HepG2 (cell line): ENCODE results near the gene KCNF1. TPM values are rescaled to one million over a fixed set of nuclear protein-coding genes. Genes with fewer than 3 reads are reported as not detected.

ENCODE experiments used
- CHD4 ChIP-seq: fragments of 200-600 bp; sonication (generic); IDR thresholded peaks from 2 replicates; pipeline ENCODE4 v1.7.0; 2017; ENCODE audit warnings: mild to moderate bottlenecking, low read length, borderline replicate concordance
- GATAD1 ChIP-seq: IDR thresholded peaks from 2 replicates; pipeline ENCODE4 v1.6.1; 2016; ENCODE audit warnings: missing genetic modification reagents, missing compliant biosample characterization
- HNF4A ChIP-seq: sonication (generic); formaldehyde crosslinking; IDR thresholded peaks from 2 replicates; pipeline ENCODE4 v1.4.0; 2020; ENCODE audit warnings: missing genetic modification reagents
- HNF4G ChIP-seq, 2 experiments: sonication (generic) in 1 of 2; formaldehyde crosslinking in 1 of 2; IDR thresholded peaks; 2 replicates each; pipeline versions ENCODE4 v1.4.0 to v1.6.1; 2011 to 2020; ENCODE audit warnings: borderline replicate concordance in 2 of 2, low read depth in 2 of 2, mild to moderate bottlenecking in 2 of 2, low read length in 1 of 2, missing genetic modification reagents in 1 of 2, moderate library complexity in 1 of 2
- HOXA9 ChIP-seq: sonication (generic); formaldehyde crosslinking; IDR thresholded peaks from 2 replicates; pipeline ENCODE4 v1.8.1; 2022; ENCODE audit warnings: missing genetic modification reagents, mild to moderate bottlenecking, moderate library complexity, borderline replicate concordance
- IKZF4 ChIP-seq: sonication (generic); formaldehyde crosslinking; IDR thresholded peaks from 2 replicates; pipeline ENCODE4 v1.5.1; 2020; ENCODE audit warnings: borderline replicate concordance, mild to moderate bottlenecking, low read depth, missing genetic modification reagents; ENCODE audit errors: not compliant biosample characterization
- KDM2A ChIP-seq: sonication (generic); formaldehyde crosslinking; IDR thresholded peaks from 2 replicates; pipeline ENCODE4 v1.4.0; 2020; ENCODE audit warnings: low read depth, missing genetic modification reagents, borderline replicate concordance
- KDM3A ChIP-seq: IDR thresholded peaks from 2 replicates; pipeline ENCODE4 v1.6.1; 2018; ENCODE audit warnings: low read depth, missing compliant biosample characterization
- MXI1 ChIP-seq: IDR thresholded peaks from 3 replicates; pipeline ENCODE4 v1.6.1; 2012; ENCODE audit warnings: low read depth, low read length, inconsistent platforms, borderline replicate concordance
- NAIF1 ChIP-seq: sonication (generic); formaldehyde crosslinking; IDR thresholded peaks from 2 replicates; pipeline ENCODE4 v1.5.0; 2020; ENCODE audit warnings: mild to moderate bottlenecking, missing genetic modification reagents, borderline replicate concordance
- NFE2L2 ChIP-seq: fragments of 150-350 bp; IDR thresholded peaks from 2 replicates; pipeline ENCODE4 v1.6.1; 2014; ENCODE audit warnings: low read length
- NR3C1 ChIP-seq: sonication (generic); formaldehyde crosslinking; IDR thresholded peaks from 2 replicates; pipeline ENCODE4 v1.4.0; 2020; ENCODE audit warnings: missing genetic modification reagents
- ONECUT2 ChIP-seq: sonication (generic); formaldehyde crosslinking; IDR thresholded peaks from 2 replicates; pipeline ENCODE4 v1.4.0; 2020; ENCODE audit warnings: missing genetic modification reagents
- PHF5A ChIP-seq: IDR thresholded peaks from one replicate; pipeline ENCODE4 v1.6.1; 2018; ENCODE audit warnings: low read depth, missing genetic modification reagents; ENCODE audit not compliant: unreplicated experiment
- SOX5 ChIP-seq: IDR thresholded peaks from 2 replicates; pipeline ENCODE4 v1.6.1; 2016; ENCODE audit warnings: borderline replicate concordance
- SRF ChIP-seq: IDR thresholded peaks from 2 replicates; pipeline ENCODE4 v1.6.1; 2011; ENCODE audit warnings: mild to moderate bottlenecking, low read depth, low read length, moderate library complexity
- TRIM24 ChIP-seq: sonication (generic); formaldehyde crosslinking; IDR thresholded peaks from 2 replicates; pipeline ENCODE4 v1.8.0; 2022; ENCODE audit warnings: mild to moderate bottlenecking, missing genetic modification reagents
- ZNF296 ChIP-seq: sonication (generic); formaldehyde crosslinking; conservative IDR thresholded peaks from 2 replicates; pipeline ENCODE4 v1.5.0; 2020; ENCODE audit warnings: mild to moderate bottlenecking, missing genetic modification reagents
- ZNF383 ChIP-seq: sonication (generic); formaldehyde crosslinking; IDR thresholded peaks from 2 replicates; pipeline ENCODE4 v1.4.0; 2020; ENCODE audit warnings: missing genetic modification reagents, mild to moderate bottlenecking, borderline replicate concordance
- ZNF430 ChIP-seq: sonication (generic); formaldehyde crosslinking; IDR thresholded peaks from 2 replicates; pipeline ENCODE4 v1.9.0; 2021; ENCODE audit warnings: mild to moderate bottlenecking, missing genetic modification reagents
- polyA plus RNA-seq, 8 experiments: library from polyadenylated mRNA; depleted of rRNA in 3 of 8; stranded (reverse) in 7 of 8; unstranded in 1 of 8; fragments of >200 nt; fragmentation: Illumina TruSeq in 4 of 8; extraction: Trizol in 4 of 8; gene quantifications; 2 replicates each; pipeline versions ENCODE4 v1.2.1 to v1.2.3, GENCODE V29; 2011 to 2016; ENCODE audit warnings: low read depth in 4 of 8, missing spikeins in 1 of 8, mixed read lengths in 1 of 8; ENCODE audit not compliant: insufficient read depth in 1 of 8
- total RNA-seq, 5 experiments: library from RNA; depleted of rRNA; stranded (reverse); fragments of >200 nt; fragmentation: Illumina TruSeq; extraction: Trizol; gene quantifications; 2 replicates each; pipeline ENCODE4 v1.2.3, GENCODE V29; 2016; ENCODE audit warnings: low read depth in 1 of 5
- TF ChIP-seq, protein P1 (sequence below): sonication (generic); formaldehyde crosslinking; IDR thresholded peaks from 2 replicates; pipeline ENCODE4 v1.9.0; 2021; ENCODE audit warnings: mild to moderate bottlenecking, missing genetic modification reagents

Gene KCNF1
- total and polyA plus RNA-seq, 2 of the 13 experiments (the other 11 are each of a cell fraction or from before 2014, with no cell fraction given), result 0.09 to 0.12 TPM

DNA sequence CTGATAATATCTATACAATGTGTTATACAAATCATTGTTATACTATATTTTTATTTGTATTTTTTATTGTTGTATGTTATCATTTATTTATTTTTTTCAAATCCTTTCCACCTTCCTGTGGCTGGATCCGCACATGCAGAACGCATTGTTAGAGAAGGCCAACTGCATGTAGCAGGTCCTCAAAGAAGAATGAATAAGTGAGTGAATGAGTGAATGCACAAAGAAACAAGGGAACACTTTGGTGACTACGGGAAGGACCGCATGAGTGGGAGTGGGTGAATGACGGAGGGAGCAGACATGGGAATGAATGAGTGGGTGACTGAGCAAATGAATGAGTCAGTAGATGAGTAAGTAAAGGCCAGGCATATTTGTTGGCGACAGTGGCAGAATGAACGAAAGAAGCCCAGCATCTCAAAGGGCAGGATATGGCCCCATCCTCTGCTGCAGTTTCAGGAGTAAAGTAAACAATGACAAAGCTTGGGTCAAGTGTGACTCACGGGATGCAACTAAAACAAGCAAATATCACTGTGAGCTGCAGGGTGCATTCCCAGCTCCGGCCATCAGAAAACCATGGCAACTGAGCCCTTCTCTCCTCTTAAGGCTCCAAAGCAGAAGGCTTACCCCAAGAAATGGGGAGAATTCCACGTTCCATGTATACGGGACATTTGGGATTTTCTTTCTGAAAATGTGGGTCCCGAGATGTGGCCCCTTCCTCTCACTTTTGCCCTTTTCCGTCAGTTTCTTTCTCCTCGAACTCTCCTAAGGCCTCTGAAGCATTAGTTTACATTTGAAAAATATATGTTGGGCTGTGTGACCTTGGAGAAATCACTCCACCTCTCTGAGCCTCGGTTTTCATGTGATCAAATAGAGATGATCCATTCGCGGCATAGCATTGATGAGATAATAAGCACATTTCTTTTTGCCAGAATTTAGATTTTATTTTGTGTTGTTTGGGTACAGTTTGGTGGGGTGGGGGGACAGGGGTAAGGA, 24.5 kb downstream of the KCNF1 start (continued):
- TF ChIP-seq GATAD1 (CRISPR knock-in tag) (peak; percentile 60), NAIF1 (CRISPR knock-in tag) (no peak), KDM3A (CRISPR knock-in tag) (no peak), NFE2L2 (peak; percentile 83), ONECUT2 (no peak), NR3C1 (no peak), ZNF430 (no peak), PHF5A (CRISPR knock-in tag) (peak; percentile 67), KDM2A (CRISPR knock-in tag) (peak; percentile 80; the same call in 1 of the 2 replicates), HNF4A (peak; percentile 55; the same call in 1 of the 2 replicates), MXI1 (peak; percentile 55; the same call in 1 of the 3 replicates), HOXA9 (CRISPR knock-in tag) (no peak), SRF (no peak), ZNF296 (CRISPR knock-in tag) (no peak), IKZF4 (no peak), TRIM24 (CRISPR knock-in tag) (0 out of 2 replicates have a peak, but pooled peaks have one; percentile 82), SOX5 (peak; percentile 97), CHD4 (peak; percentile 60; the same call in 1 of the 2 replicates), HNF4G (IDR thresholded peaks at IDR 0.05; ENCODE audit: borderline replicate concordance, low read depth, low read length) (peak; percentile 65; the same call in 1 of the 2 replicates), HNF4G (CRISPR knock-in tag; IDR thresholded peaks at IDR 0.05; ENCODE audit: borderline replicate concordance, low read depth) (no peak), ZNF383 (CRISPR knock-in tag) (no peak)
- TF ChIP-seq, protein P1, sequence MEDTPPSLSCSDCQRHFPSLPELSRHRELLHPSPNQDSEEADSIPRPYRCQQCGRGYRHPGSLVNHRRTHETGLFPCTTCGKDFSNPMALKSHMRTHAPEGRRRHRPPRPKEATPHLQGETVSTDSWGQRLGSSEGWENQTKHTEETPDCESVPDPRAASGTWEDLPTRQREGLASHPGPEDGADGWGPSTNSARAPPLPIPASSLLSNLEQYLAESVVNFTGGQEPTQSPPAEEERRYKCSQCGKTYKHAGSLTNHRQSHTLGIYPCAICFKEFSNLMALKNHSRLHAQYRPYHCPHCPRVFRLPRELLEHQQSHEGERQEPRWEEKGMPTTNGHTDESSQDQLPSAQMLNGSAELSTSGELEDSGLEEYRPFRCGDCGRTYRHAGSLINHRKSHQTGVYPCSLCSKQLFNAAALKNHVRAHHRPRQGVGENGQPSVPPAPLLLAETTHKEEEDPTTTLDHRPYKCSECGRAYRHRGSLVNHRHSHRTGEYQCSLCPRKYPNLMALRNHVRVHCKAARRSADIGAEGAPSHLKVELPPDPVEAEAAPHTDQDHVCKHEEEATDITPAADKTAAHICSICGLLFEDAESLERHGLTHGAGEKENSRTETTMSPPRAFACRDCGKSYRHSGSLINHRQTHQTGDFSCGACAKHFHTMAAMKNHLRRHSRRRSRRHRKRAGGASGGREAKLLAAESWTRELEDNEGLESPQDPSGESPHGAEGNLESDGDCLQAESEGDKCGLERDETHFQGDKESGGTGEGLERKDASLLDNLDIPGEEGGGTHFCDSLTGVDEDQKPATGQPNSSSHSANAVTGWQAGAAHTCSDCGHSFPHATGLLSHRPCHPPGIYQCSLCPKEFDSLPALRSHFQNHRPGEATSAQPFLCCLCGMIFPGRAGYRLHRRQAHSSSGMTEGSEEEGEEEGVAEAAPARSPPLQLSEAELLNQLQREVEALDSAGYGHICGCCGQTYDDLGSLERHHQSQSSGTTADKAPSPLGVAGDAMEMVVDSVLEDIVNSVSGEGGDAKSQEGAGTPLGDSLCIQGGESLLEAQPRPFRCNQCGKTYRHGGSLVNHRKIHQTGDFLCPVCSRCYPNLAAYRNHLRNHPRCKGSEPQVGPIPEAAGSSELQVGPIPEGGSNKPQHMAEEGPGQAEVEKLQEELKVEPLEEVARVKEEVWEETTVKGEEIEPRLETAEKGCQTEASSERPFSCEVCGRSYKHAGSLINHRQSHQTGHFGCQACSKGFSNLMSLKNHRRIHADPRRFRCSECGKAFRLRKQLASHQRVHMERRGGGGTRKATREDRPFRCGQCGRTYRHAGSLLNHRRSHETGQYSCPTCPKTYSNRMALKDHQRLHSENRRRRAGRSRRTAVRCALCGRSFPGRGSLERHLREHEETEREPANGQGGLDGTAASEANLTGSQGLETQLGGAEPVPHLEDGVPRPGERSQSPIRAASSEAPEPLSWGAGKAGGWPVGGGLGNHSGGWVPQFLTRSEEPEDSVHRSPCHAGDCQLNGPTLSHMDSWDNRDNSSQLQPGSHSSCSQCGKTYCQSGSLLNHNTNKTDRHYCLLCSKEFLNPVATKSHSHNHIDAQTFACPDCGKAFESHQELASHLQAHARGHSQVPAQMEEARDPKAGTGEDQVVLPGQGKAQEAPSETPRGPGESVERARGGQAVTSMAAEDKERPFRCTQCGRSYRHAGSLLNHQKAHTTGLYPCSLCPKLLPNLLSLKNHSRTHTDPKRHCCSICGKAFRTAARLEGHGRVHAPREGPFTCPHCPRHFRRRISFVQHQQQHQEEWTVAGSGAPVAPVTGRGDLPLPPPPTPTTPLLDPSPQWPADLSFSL, result no peak
